Astrocyte (in vitro differentiated cells and primary cell): ENCODE measurements around the gene HTR3A. TPM values are rescaled to one million over a fixed set of nuclear protein-coding genes. Genes with fewer than 3 reads are reported as not detected.

Experiments used
- DNase-seq: peaks from one replicate; pipeline ENCODE4 v3.0.0-alpha.2; 2010; ENCODE audit warnings: low read depth
- FAIRE-seq: peaks from 2 replicates; lab custom pipeline; 2011; peaks lifted over from hg19 to GRCh38; lab: Jason Lieb, UNC
- H2AFZ ChIP-seq: 2 replicates; pipeline ENCODE4 v1.6.0; 2012; ENCODE audit warnings: low read depth, low read length, inconsistent platforms
- H3K27ac ChIP-seq: 2 replicates; pipeline ENCODE4 v1.5.1; 2011; ENCODE audit warnings: low read depth, low read length, inconsistent platforms
- H3K27me3 ChIP-seq: 2 replicates; pipeline ENCODE4 v1.6.0; 2011; ENCODE audit warnings: low read length, inconsistent platforms; ENCODE audit not compliant: insufficient read depth
- H3K36me3 ChIP-seq: 2 replicates; pipeline ENCODE4 v1.5.1; 2011; ENCODE audit warnings: low read length, inconsistent platforms; ENCODE audit not compliant: insufficient read depth
- H3K4me1 ChIP-seq: 2 replicates; pipeline ENCODE4 v1.5.1; 2011; ENCODE audit warnings: low read length, inconsistent platforms; ENCODE audit not compliant: insufficient read depth
- H3K4me2 ChIP-seq: 2 replicates; pipeline ENCODE4 v1.6.0; 2012; ENCODE audit warnings: low read length, inconsistent platforms
- H3K4me3 ChIP-seq: 2 replicates; pipeline ENCODE4 v1.5.1; 2011; ENCODE audit warnings: low read depth, mild to moderate bottlenecking, low read length, inconsistent platforms; ENCODE audit not compliant: insufficient read depth
- H3K79me2 ChIP-seq: 2 replicates; pipeline ENCODE4 v1.6.0; 2012; ENCODE audit warnings: mild to moderate bottlenecking, low read length, inconsistent platforms; ENCODE audit not compliant: insufficient read depth
- H3K9ac ChIP-seq: 2 replicates; pipeline ENCODE4 v1.6.0; 2012; ENCODE audit warnings: mild to moderate bottlenecking, low read length, inconsistent platforms
- H3K9me3 ChIP-seq: 2 replicates; pipeline ENCODE4 v1.5.1; 2012; ENCODE audit warnings: low read depth, mild to moderate bottlenecking, low read length, inconsistent platforms; ENCODE audit not compliant: insufficient read depth
- H4K20me1 ChIP-seq: 2 replicates; pipeline ENCODE4 v1.6.0; 2012; ENCODE audit warnings: low read length, inconsistent platforms; ENCODE audit not compliant: insufficient read depth
- H3K27ac Mint-ChIP-seq: one replicate; pipeline ENCODE4 v1.8.0; 2021; ENCODE audit warnings: mild to moderate bottlenecking, mixed read lengths; ENCODE audit not compliant: unreplicated experiment
- H3K27me3 Mint-ChIP-seq: one replicate; pipeline ENCODE4 v1.8.0; 2021; ENCODE audit warnings: low read depth, mixed read lengths; ENCODE audit not compliant: unreplicated experiment
- H3K36me3 Mint-ChIP-seq: one replicate; pipeline ENCODE4 v1.8.0; 2021; ENCODE audit warnings: low read depth, mixed read lengths; ENCODE audit not compliant: unreplicated experiment
- H3K4me1 Mint-ChIP-seq: one replicate; pipeline ENCODE4 v1.8.0; 2021; ENCODE audit warnings: low read depth, mixed read lengths; ENCODE audit not compliant: unreplicated experiment
- H3K4me3 Mint-ChIP-seq: one replicate; pipeline ENCODE4 v1.8.0; 2021; ENCODE audit warnings: mild to moderate bottlenecking, moderate library complexity, mixed read lengths; ENCODE audit not compliant: unreplicated experiment
- H3K9me3 Mint-ChIP-seq: one replicate; pipeline ENCODE4 v1.8.0; 2021; ENCODE audit warnings: mild to moderate bottlenecking, mixed read lengths; ENCODE audit not compliant: unreplicated experiment
- CTCF ChIP-seq: IDR thresholded peaks from 2 replicates; pipeline ENCODE4 v1.5.1; 2011; ENCODE audit warnings: low read depth, mild to moderate bottlenecking, inconsistent platforms, low read length, moderate library complexity; ENCODE audit not compliant: insufficient read depth
- EZH2 ChIP-seq: IDR thresholded peaks from 2 replicates; pipeline ENCODE4 v1.6.1; 2012; ENCODE audit warnings: mild to moderate bottlenecking, low read length, inconsistent platforms; ENCODE audit not compliant: insufficient read depth
- total RNA-seq: library from RNA; stranded (reverse); gene quantifications from 2 replicates; pipeline ENCODE4 v1.2.1, GENCODE V29; 2021

The HTR3A gene
- total RNA-seq, 1 donor from 2014 or later = not detected

DNA sequence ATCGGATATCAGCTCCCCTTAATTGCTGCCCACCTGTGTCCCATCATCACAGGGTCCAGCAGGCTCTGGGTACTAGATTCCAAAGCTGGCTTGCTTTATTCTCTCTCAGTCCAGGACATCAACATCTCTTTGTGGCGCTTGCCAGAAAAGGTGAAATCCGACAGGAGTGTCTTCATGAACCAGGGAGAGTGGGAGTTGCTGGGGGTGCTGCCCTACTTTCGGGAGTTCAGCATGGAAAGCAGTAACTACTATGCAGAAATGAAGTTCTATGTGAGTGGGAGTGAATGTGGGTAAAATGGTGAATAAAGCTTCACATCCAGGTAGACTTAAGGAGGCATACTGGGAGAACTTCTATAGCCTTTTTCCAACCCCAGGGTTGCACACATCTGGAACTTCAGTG is 11.0 kb downstream of the HTR3A start:
- H3K4me3 Mint-ChIP-seq = no peak overlapping the region
- no peaks in the 10 kb centered on the region for H3K9me3 ChIP-seq
- no peaks in the 10 kb centered on the region for H4K20me1 ChIP-seq
- no peaks in the 10 kb centered on the region for H3K36me3 Mint-ChIP-seq
- FAIRE-seq (no peak), DNase-seq (no peak)
- peaks cover 42% of the 10 kb centered on the region for H3K27me3 Mint-ChIP-seq
- H3K9ac ChIP-seq = no peak overlapping the region
- H3K9me3 Mint-ChIP-seq = no peaks in the 10 kb centered on the region
- no peaks in the 10 kb centered on the region for H3K27me3 ChIP-seq
- no peak overlapping the region for H3K27ac ChIP-seq
- no peaks in the 10 kb centered on the region for H3K79me2 ChIP-seq
- TF ChIP-seq EZH2 = no peak
- TF ChIP-seq CTCF = no peak
- no peaks in the 10 kb centered on the region for H3K36me3 ChIP-seq
- no peak overlapping the region for H3K27ac Mint-ChIP-seq
- H2AFZ ChIP-seq = no peak overlapping the region
- no peaks in the 10 kb centered on the region for H3K4me1 ChIP-seq
- H3K4me1 Mint-ChIP-seq = no peaks in the 10 kb centered on the region
- H3K4me2 ChIP-seq = no peak overlapping the region
- no peak overlapping the region for H3K4me3 ChIP-seq

GRCh38 chr11:113986351-113987140 is 11.6 kb downstream of the HTR3A start:
- no peaks in the 10 kb centered on the region for H3K79me2 ChIP-seq
- TF ChIP-seq EZH2 (no peak), CTCF (no peak)
- H4K20me1 ChIP-seq = no peaks in the 10 kb centered on the region
- no peaks in the 10 kb centered on the region for H3K36me3 ChIP-seq
- H3K27me3 ChIP-seq = no peaks in the 10 kb centered on the region
- Mint-ChIP-seq H3K9me3 (no peaks in the 10 kb centered on the region), H3K27me3 (peaks cover 42% of the 10 kb centered on the region), H3K27ac (no peak overlapping the region), H3K36me3 (no peaks in the 10 kb centered on the region), H3K4me1 (no peaks in the 10 kb centered on the region), H3K4me3 (no peak overlapping the region)
- no peak overlapping the region for H3K4me2 ChIP-seq
- no peaks in the 10 kb centered on the region for H3K9me3 ChIP-seq
- H3K4me3 ChIP-seq = no peak overlapping the region
- no peak overlapping the region for H3K9ac ChIP-seq
- no peak overlapping the region for H3K27ac ChIP-seq
- H2AFZ ChIP-seq = no peak overlapping the region
- no peak for FAIRE-seq
- H3K4me1 ChIP-seq = no peaks in the 10 kb centered on the region
- DNase-seq = no peak

GRCh38 chr11:113989381-113989780 is 14.5 kb downstream of the HTR3A start:
- no peak for FAIRE-seq
- Mint-ChIP-seq H3K9me3 (no peaks in the 10 kb centered on the region), H3K27ac (no peak overlapping the region), H3K4me3 (no peak overlapping the region), H3K36me3 (no peaks in the 10 kb centered on the region), H3K27me3 (peaks cover 56% of the 10 kb centered on the region), H3K4me1 (no peaks in the 10 kb centered on the region)
- Histone ChIP-seq H3K4me1 (no peaks in the 10 kb centered on the region), H3K4me3 (no peak overlapping the region), H3K27ac (no peak overlapping the region), H3K9ac (no peak overlapping the region), H3K36me3 (no peaks in the 10 kb centered on the region), H3K9me3 (no peaks in the 10 kb centered on the region), H4K20me1 (no peaks in the 10 kb centered on the region), H3K4me2 (no peak overlapping the region), H3K27me3 (peaks cover 2% of the 10 kb centered on the region), H2AFZ (no peak overlapping the region), H3K79me2 (no peaks in the 10 kb centered on the region)
- no peak for TF ChIP-seq EZH2
- TF ChIP-seq CTCF = no peak
- DNase-seq = no peak
